ENCODE data around the gene VMP1. TPM values are rescaled to one million over a fixed set of nuclear protein-coding genes. Genes with fewer than 3 reads are reported as not detected.

Gene VMP1
- total RNA-seq, 1 donor from 2014 or later: 176 TPM

DNA sequence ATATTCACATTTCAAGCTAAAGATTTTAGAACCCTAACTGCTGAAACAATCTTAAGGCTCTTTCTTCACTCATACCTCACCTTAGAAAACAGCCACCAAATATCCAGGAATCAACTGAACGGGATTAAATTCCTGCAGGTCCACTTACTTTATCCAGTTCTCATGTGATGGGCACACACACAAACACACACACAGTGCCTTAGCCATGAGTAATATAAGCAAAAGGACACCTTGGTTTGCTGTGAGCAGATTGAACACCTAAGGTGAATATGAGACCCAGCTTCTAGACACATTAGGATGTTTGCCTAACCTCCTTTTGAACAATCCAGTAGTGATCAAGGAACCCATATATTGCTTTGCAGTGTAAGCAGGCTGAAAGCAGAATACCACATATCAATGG, 103.8 kb downstream of the VMP1 start:
- Mint-ChIP-seq H3K27me3 (no peaks in the 10 kb centered on the region), H3K9me3 (no peaks in the 10 kb centered on the region), H3K4me1 (peaks cover 9% of the 10 kb centered on the region), H3K27ac (no peak overlapping the region), H3K4me3 (no peak overlapping the region), H3K36me3 (ENCODE audit: low read depth) (peaks cover 50% of the 10 kb centered on the region)
- ATAC-seq (ENCODE audit: low read depth): no peak
- ChIA-PET POLR2A (no interaction called here), CTCF (interaction anchor here (1.0 kb wide), 1 partner anchor 16 kb away, joined by 3 read pairs; no protein-coding TSS in a partner anchor)
- no peak for DNase-seq
- TF ChIP-seq, protein P1, sequence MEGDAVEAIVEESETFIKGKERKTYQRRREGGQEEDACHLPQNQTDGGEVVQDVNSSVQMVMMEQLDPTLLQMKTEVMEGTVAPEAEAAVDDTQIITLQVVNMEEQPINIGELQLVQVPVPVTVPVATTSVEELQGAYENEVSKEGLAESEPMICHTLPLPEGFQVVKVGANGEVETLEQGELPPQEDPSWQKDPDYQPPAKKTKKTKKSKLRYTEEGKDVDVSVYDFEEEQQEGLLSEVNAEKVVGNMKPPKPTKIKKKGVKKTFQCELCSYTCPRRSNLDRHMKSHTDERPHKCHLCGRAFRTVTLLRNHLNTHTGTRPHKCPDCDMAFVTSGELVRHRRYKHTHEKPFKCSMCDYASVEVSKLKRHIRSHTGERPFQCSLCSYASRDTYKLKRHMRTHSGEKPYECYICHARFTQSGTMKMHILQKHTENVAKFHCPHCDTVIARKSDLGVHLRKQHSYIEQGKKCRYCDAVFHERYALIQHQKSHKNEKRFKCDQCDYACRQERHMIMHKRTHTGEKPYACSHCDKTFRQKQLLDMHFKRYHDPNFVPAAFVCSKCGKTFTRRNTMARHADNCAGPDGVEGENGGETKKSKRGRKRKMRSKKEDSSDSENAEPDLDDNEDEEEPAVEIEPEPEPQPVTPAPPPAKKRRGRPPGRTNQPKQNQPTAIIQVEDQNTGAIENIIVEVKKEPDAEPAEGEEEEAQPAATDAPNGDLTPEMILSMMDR (IDR thresholded peaks at IDR 0.05): no peak
- intact Hi-C loops (cut with micrococcal nuclease): no loop called here

DNA sequence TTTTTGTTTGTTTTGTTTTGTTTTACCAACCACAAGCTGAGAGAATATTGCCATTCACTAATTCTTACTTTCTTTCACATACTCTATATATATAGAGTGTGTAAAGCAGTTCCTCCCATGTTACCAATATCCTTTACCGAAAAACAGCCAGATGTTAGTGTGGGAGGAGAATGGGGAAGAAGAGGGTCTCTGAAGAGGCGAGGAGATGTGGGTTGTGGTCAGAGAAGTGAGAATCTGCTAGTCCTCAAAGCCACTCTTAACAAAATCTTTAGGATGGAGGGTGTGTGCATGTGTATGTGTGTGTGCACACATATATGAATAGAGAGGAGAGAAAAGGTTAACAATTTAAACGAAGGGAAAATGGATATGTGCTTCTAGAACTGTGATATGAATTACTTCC, 104.7 kb downstream of the VMP1 start:
- ATAC-seq (ENCODE audit: low read depth): no peak
- Mint-ChIP-seq H3K36me3 (ENCODE audit: low read depth) (peaks cover 50% of the 10 kb centered on the region), H3K4me1 (peaks cover 9% of the 10 kb centered on the region), H3K4me3 (no peak overlapping the region), H3K27me3 (no peaks in the 10 kb centered on the region), H3K9me3 (no peaks in the 10 kb centered on the region), H3K27ac (no peak overlapping the region)
- no peak for DNase-seq
- CTCF ChIA-PET: no interaction called here
- POLR2A ChIA-PET: no interaction called here
- intact Hi-C loops (cut with micrococcal nuclease): no loop called here
- TF ChIP-seq, protein P1 (IDR thresholded peaks at IDR 0.05): no peak

DNA sequence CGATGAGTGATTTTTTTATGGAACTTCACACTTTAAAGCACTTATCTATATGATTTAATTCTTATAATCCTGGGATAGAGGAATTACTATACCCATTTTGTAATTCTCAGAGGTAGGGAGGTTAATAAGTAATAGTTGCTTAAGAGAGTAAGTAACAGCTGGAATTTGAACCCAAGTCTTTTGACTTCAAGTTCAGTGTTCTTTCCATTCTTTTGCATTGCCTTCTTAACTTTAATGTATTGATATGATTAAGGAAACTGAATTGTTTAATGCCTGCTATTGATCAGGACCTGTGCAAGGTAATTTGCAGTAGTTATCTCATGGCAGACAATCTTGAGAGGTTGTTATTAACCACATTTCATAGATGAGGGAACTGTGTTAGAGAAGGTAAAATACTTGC, 106.8 kb downstream of the VMP1 start:
- Mint-ChIP-seq H3K4me3 (no peak overlapping the region), H3K27me3 (no peaks in the 10 kb centered on the region), H3K9me3 (no peaks in the 10 kb centered on the region), H3K27ac (no peak overlapping the region), H3K4me1 (peaks cover 9% of the 10 kb centered on the region), H3K36me3 (ENCODE audit: low read depth) (peaks cover 42% of the 10 kb centered on the region)
- ChIA-PET CTCF (interaction anchor here (1.3 kb wide), 1 partner anchor 61 kb away, joined by 4 read pairs; no protein-coding TSS in a partner anchor), POLR2A (interaction anchor here (1.2 to 1.9 kb wide), 3 partner anchors 14 to 28 kb away, joined by 5 to 8 read pairs (median 6); no protein-coding TSS in a partner anchor)
- TF ChIP-seq, protein P1 (IDR thresholded peaks at IDR 0.05): no peak
- ATAC-seq (ENCODE audit: low read depth) (no peak), DNase-seq (no peak)
- intact Hi-C loops (cut with micrococcal nuclease): loop anchor here (2.0 kb wide), 1 partner anchor 15 kb away; no protein-coding TSS in a partner anchor

DNA sequence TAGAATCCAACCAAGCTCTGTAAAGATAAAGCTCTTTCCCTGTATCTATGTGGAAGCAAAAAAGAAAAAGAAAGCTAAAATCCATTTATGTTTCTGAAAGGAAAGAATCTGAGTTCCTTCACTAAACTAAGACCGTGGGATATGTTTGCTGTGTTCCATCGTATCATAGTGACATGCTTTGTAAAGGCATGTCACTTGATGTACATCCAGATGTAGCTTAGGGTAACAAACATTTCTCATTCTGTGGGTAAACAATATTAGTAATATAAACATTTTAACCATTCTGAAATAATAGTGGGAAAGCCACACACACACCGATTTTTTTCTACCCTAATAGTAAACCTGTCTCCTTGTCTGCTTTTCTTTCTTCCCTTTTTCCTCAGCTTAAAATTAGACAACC, 107.2 kb downstream of the VMP1 start:
- no peak overlapping the region for H3K4me3 Mint-ChIP-seq
- H3K27me3 Mint-ChIP-seq: no peaks in the 10 kb centered on the region
- peaks cover 41% of the 10 kb centered on the region for H3K36me3 Mint-ChIP-seq (ENCODE audit: low read depth)
- no peaks in the 10 kb centered on the region for H3K9me3 Mint-ChIP-seq
- intact Hi-C loops (cut with micrococcal nuclease): loop anchor here (2.0 kb wide), 1 partner anchor 14 kb away; no protein-coding TSS in a partner anchor
- no peak overlapping the region for H3K27ac Mint-ChIP-seq
- peaks cover 9% of the 10 kb centered on the region for H3K4me1 Mint-ChIP-seq
- ATAC-seq (ENCODE audit: low read depth): no peak
- TF ChIP-seq, protein P1 (IDR thresholded peaks at IDR 0.05): no peak
- ChIA-PET POLR2A (interaction anchor here (1.9 kb wide), 1 partner anchor 13 kb away, joined by 5 read pairs; no protein-coding TSS in a partner anchor), CTCF (interaction anchor here (1.3 kb wide), 1 partner anchor 61 kb away, joined by 4 read pairs; no protein-coding TSS in a partner anchor)
- no peak for DNase-seq

DNA sequence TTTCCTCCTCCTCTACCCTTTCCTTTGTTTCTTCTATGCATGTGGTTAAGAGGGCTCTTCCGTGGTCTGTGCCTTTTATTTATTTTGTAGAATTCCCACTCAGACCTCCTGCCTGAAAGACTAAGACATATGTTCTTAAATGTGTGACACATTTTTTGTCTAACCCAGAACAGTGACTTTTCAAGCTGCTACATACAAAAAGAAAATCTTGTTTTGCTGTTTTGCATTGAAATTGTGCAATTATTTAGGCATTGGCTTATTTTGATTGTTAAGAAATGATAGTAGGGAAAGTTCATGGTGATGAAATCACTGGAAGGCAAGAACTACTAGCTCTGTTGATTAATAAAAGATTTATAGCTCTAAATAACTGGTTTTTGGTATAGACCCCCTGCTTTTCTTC, 108.5 kb downstream of the VMP1 start:
- Mint-ChIP-seq H3K9me3 (no peaks in the 10 kb centered on the region), H3K27me3 (no peaks in the 10 kb centered on the region), H3K4me3 (no peak overlapping the region), H3K27ac (no peak overlapping the region), H3K4me1 (peaks cover 9% of the 10 kb centered on the region), H3K36me3 (ENCODE audit: low read depth) (peaks cover 43% of the 10 kb centered on the region)
- CTCF ChIA-PET: no interaction called here
- ATAC-seq (ENCODE audit: low read depth) (no peak), DNase-seq (no peak)
- TF ChIP-seq, protein P1 (IDR thresholded peaks at IDR 0.05): no peak
- POLR2A ChIA-PET: no interaction called here
- intact Hi-C loops (cut with micrococcal nuclease): loop anchor here (2.0 kb wide), 1 partner anchor 13 kb away; no protein-coding TSS in a partner anchor
